HG03432 (cell line): ENCODE measurements around the gene YPEL1.

Experiments
- ATAC-seq: cut with Tn5 transposase; IDR thresholded peaks from one replicate; pipeline ENCODE4 v1.9.1; 2021; ENCODE audit warnings: mild to moderate bottlenecking, moderate library complexity; ENCODE audit not compliant: unreplicated experiment

The YPEL1 gene

GRCh38 chr22:21660904-21661303 is 74.7 kb downstream of the YPEL1 start:
- ATAC-seq: no peak

GRCh38 chr22:21659864-21660525 is 75.6 kb downstream of the YPEL1 start:
- ATAC-seq: no peak

- peak; percentile 78 for ATAC-seq
These were observed 78.1 kb downstream of the YPEL1 start for GRCh38 chr22:21657360-21658032.

- no peak for ATAC-seq
These were observed 78.6 kb downstream of the YPEL1 start for GRCh38 chr22:21657020-21657359.

- peak; percentile 3 for ATAC-seq
These were observed 82.7 kb downstream of the YPEL1 start for GRCh38 chr22:21652547-21653545.

GRCh38 chr22:21652010-21652546 is 83.5 kb downstream of the YPEL1 start:
- ATAC-seq: peak; percentile 87

- peak; percentile 34 for ATAC-seq
These were observed 84.0 kb downstream of the YPEL1 start for GRCh38 chr22:21651521-21652009.

- no peak for ATAC-seq
These were observed 84.6 kb downstream of the YPEL1 start for GRCh38 chr22:21650823-21651520.

- ATAC-seq: no peak
These were observed 85.3 kb downstream of the YPEL1 start for GRCh38 chr22:21650280-21650679.
